Smooth muscle cell (in vitro differentiated cells): ENCODE results near the gene PLCH2. TPM values are rescaled to one million over a fixed set of nuclear protein-coding genes. Genes with fewer than 3 reads are reported as not detected.

ENCODE experiments used
- DNase-seq: peaks from one replicate; lab custom pipeline; 2025; ENCODE audit not compliant: unreplicated experiment; lab: John Stamatoyannopoulos, UW
- H2AFZ ChIP-seq: fragments of 200-600 bp; sonication (generic); 2 replicates; pipeline ENCODE4 v1.6.0; 2016; ENCODE audit warnings: antibody characterized with exemption, low read depth, mild to moderate bottlenecking
- H3F3A ChIP-seq: fragments of 200-600 bp; sonication (generic); 2 replicates; pipeline ENCODE4 v1.6.0; 2017; ENCODE audit warnings: antibody characterized with exemption, low read depth
- H3K27ac ChIP-seq: fragments of 200-600 bp; sonication (generic); 2 replicates; pipeline ENCODE4 v1.5.1; 2016; ENCODE audit warnings: low read depth, mild to moderate bottlenecking
- H3K27me3 ChIP-seq: fragments of 200-600 bp; sonication (generic); 2 replicates; pipeline ENCODE4 v1.6.1; 2016; ENCODE audit warnings: low read depth, mild to moderate bottlenecking
- H3K36me3 ChIP-seq: fragments of 200-600 bp; sonication (generic); 2 replicates; pipeline ENCODE4 v1.5.1; 2016; ENCODE audit warnings: low read depth
- H3K4me1 ChIP-seq: fragments of 200-600 bp; sonication (generic); 2 replicates; pipeline ENCODE4 v1.5.1; 2016; ENCODE audit warnings: low read depth
- H3K4me2 ChIP-seq: fragments of 200-600 bp; sonication (generic); 2 replicates; pipeline ENCODE4 v1.6.0; 2016; ENCODE audit warnings: mild to moderate bottlenecking
- H3K4me3 ChIP-seq: fragments of 200-600 bp; sonication (generic); 2 replicates; pipeline ENCODE4 v1.5.1; 2016; ENCODE audit warnings: mild to moderate bottlenecking
- H3K79me2 ChIP-seq: fragments of 200-600 bp; sonication (generic); 2 replicates; pipeline ENCODE4 v1.6.0; 2016; ENCODE audit warnings: low read depth, mild to moderate bottlenecking
- H3K9ac ChIP-seq: fragments of 200-600 bp; sonication (generic); 2 replicates; pipeline ENCODE4 v1.6.0; 2016; ENCODE audit warnings: low read depth
- H3K9me3 ChIP-seq: fragments of 200-600 bp; sonication (generic); replicated peaks from 2 replicates; pipeline ENCODE4 v1.5.1; 2016; ENCODE audit warnings: low read depth
- H4K20me1 ChIP-seq: fragments of 200-600 bp; sonication (generic); 2 replicates; pipeline ENCODE4 v1.6.0; 2016; ENCODE audit warnings: low read depth
- CTCF ChIP-seq: fragments of 200-600 bp; sonication (generic); IDR thresholded peaks from 2 replicates; pipeline ENCODE4 v1.5.1; 2017; ENCODE audit warnings: borderline replicate concordance, mild to moderate bottlenecking, antibody characterized with exemption; ENCODE audit not compliant: insufficient read depth, poor library complexity, severe bottlenecking
- WGBS: methylation state at CpG from one replicate; pipeline ENCODE4 v1.1.7; 2016; ENCODE audit warnings: low lambda C conversion rate; 5-methylcytosine and 5-hydroxymethylcytosine counted together
- polyA plus RNA-seq: library from polyadenylated mRNA; unstranded; fragments of >200 nt; fragmentation: Nextera tagmentation; extraction: Ambion mirVana; gene quantifications from 2 replicates; pipeline ENCODE4 v1.2.1, GENCODE V29; 2016
- total RNA-seq: library from RNA; depleted of rRNA; stranded (reverse); fragments of >200 nt; gene quantifications from 2 replicates; pipeline ENCODE4 v1.2.3, GENCODE V29; 2014

PLCH2 gene
- total and polyA plus RNA-seq, 2 experiments from 2014 or later: 0.09 to 0.13 TPM

DNA sequence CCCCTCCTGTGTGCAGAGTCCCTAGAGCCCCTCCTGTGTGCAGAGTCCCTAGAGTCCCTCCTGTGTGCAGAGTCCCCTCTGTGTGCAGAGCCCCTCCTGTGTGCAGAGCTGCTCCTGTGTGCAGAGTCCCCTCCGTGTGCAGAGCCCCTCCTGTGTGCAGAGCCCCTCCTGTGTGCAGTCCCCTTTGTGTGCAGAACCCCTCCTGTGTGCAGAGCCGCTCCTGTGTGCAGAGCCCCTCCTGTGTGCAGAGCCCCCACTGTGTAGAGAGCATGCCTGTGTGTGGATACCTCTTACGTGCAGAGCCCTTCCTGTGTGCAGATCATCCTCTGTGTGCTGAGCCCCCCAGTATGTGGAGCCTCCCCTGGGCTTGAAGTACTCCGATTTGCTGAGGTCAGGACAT, 62.3 kb downstream of the PLCH2 start:
- H3K79me2 ChIP-seq: no peaks in the 10 kb centered on the region
- H3K36me3 ChIP-seq: no peaks in the 10 kb centered on the region
- H3K27me3 ChIP-seq: peaks cover 3% of the 10 kb centered on the region
- peaks cover 39% of the 10 kb centered on the region for H3K4me1 ChIP-seq
- 76% methylated on average over 4 of the region's 4 CpGs for WGBS
- H3K27ac ChIP-seq: no peak overlapping the region
- H3K9ac ChIP-seq: no peak overlapping the region
- H3K4me3 ChIP-seq: no peak overlapping the region
- no peak for TF ChIP-seq CTCF
- H3K9me3 ChIP-seq: no peaks in the 10 kb centered on the region
- H4K20me1 ChIP-seq: no peaks in the 10 kb centered on the region
- no peak overlapping the region for H3K4me2 ChIP-seq
- H2AFZ ChIP-seq: no peak overlapping the region
- DNase-seq: no peak
- H3F3A ChIP-seq: no peaks in the 10 kb centered on the region

DNA sequence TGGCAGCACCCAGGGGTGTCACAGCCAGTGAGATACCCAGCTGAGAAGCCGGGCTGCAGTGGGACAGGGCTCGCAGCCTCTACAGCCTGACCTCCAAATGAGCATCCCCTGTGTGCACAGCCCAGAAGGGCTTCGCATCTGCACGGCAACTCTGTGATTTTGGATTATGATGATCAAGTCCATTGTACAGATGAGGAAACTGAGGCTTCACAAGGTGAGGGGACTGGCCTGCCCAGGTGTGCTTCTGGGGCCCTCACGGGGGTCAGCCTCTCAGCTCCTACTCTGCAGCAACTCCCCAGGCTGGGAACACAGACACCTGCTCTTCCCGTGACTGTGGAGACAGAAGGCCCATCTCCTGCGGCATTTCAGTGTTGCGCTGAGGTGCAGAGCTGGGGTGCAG, 62.8 kb downstream of the PLCH2 start:
- no peak overlapping the region for H3K4me2 ChIP-seq
- no peak overlapping the region for H3K27ac ChIP-seq
- H3K36me3 ChIP-seq: no peaks in the 10 kb centered on the region
- no peaks in the 10 kb centered on the region for H3K79me2 ChIP-seq
- WGBS: 95% methylated on average over 8 of the region's 8 CpGs
- H3K4me3 ChIP-seq: no peak overlapping the region
- H3K27me3 ChIP-seq: peaks cover 3% of the 10 kb centered on the region
- no peak for DNase-seq
- H3K4me1 ChIP-seq: peaks cover 39% of the 10 kb centered on the region
- no peaks in the 10 kb centered on the region for H4K20me1 ChIP-seq
- no peak overlapping the region for H2AFZ ChIP-seq
- no peaks in the 10 kb centered on the region for H3K9me3 ChIP-seq
- TF ChIP-seq CTCF: no peak
- no peak overlapping the region for H3K9ac ChIP-seq
- H3F3A ChIP-seq: no peaks in the 10 kb centered on the region

- H3K27ac ChIP-seq: no peak overlapping the region
- no peak overlapping the region for H3K4me2 ChIP-seq
- H3K9me3 ChIP-seq: no peaks in the 10 kb centered on the region
- no peaks in the 10 kb centered on the region for H3K79me2 ChIP-seq
- no peaks in the 10 kb centered on the region for H3K36me3 ChIP-seq
- WGBS: 65% methylated on average over 12 of the region's 12 CpGs
- no peak overlapping the region for H3K9ac ChIP-seq
- H3F3A ChIP-seq: no peaks in the 10 kb centered on the region
- no peak for DNase-seq
- TF ChIP-seq CTCF: peak; percentile 20
- no peak overlapping the region for H2AFZ ChIP-seq
- H3K4me1 ChIP-seq: peaks cover 41% of the 10 kb centered on the region
- H3K4me3 ChIP-seq: no peak overlapping the region
- H3K27me3 ChIP-seq: peaks cover 3% of the 10 kb centered on the region
- no peaks in the 10 kb centered on the region for H4K20me1 ChIP-seq
Observed at GRCh38 chr1:2539312-2539907, 63.3 kb downstream of the PLCH2 start.
